SJCRH30 (cell line): ENCODE measurements around the gene RUNX2. TPM values are rescaled to one million over a fixed set of nuclear protein-coding genes. Genes with fewer than 3 reads are reported as not detected.

Experiments used
- DNase-seq, 2 experiments: peaks; one replicate each; pipeline ENCODE4 v3.0.0-alpha.2; 2015 to 2020
- H3K27ac ChIP-seq: fragments of 250-450 bp; sonication (Bioruptor Pico); 2 replicates; pipeline ENCODE4 v1.5.1; 2020; ENCODE audit warnings: mild to moderate bottlenecking, moderate library complexity
- H3K27me3 ChIP-seq: fragments of 250-450 bp; sonication (Bioruptor Pico); 2 replicates; pipeline ENCODE4 v1.5.1; 2020; ENCODE audit warnings: mild to moderate bottlenecking, moderate library complexity
- H3K36me3 ChIP-seq: fragments of 250-450 bp; sonication (Bioruptor Pico); 2 replicates; pipeline ENCODE4 v1.5.1; 2020; ENCODE audit warnings: mild to moderate bottlenecking, moderate library complexity
- H3K4me1 ChIP-seq: fragments of 250-450 bp; sonication (Bioruptor Pico); 2 replicates; pipeline ENCODE4 v1.5.1; 2020; ENCODE audit warnings: mild to moderate bottlenecking, moderate library complexity
- H3K4me3 ChIP-seq: fragments of 250-450 bp; sonication (Bioruptor Pico); 2 replicates; pipeline ENCODE4 v1.5.1; 2020; ENCODE audit warnings: mild to moderate bottlenecking, moderate library complexity
- H3K9me3 ChIP-seq: fragments of 250-450 bp; sonication (Bioruptor Pico); replicated peaks from 2 replicates; pipeline ENCODE4 v1.5.1; 2020; ENCODE audit warnings: mild to moderate bottlenecking, moderate library complexity
- total RNA-seq: library from RNA; depleted of rRNA; stranded (reverse); fragments of >200 nt; shearing (Covaris generic); gene quantifications from 2 replicates; pipeline ENCODE4 v1.2.3, GENCODE V29; 2014

Gene RUNX2
- total RNA-seq, 1 experiment from 2014 or later = 50.5 TPM

DNA sequence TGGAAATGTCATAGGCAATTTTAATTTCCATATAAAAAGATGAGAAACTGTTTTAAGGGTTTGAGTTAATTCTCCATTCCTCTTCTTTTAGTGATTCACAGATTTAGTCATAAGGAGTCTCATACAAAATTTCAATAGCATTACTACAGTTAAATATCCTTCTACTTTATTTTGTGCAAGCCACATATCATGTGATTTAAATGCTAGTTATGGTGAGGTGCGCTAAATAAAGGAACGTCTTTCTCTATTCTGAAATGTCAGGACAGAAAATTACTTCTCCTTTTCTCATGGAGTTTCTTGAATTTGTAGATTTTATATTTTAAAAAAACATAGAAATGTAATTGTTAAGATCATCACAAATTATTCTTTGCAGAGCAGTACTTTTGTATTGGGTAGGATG lies 99.6 kb downstream of the RUNX2 start:
- H3K27me3 ChIP-seq = no peaks in the 10 kb centered on the region
- no peak overlapping the region for H3K27ac ChIP-seq
- no peak overlapping the region for H3K4me3 ChIP-seq
- no peaks in the 10 kb centered on the region for H3K9me3 ChIP-seq
- peaks cover 61% of the 10 kb centered on the region for H3K36me3 ChIP-seq
- H3K4me1 ChIP-seq = peaks cover 34% of the 10 kb centered on the region
- DNase-seq = no peak

DNA sequence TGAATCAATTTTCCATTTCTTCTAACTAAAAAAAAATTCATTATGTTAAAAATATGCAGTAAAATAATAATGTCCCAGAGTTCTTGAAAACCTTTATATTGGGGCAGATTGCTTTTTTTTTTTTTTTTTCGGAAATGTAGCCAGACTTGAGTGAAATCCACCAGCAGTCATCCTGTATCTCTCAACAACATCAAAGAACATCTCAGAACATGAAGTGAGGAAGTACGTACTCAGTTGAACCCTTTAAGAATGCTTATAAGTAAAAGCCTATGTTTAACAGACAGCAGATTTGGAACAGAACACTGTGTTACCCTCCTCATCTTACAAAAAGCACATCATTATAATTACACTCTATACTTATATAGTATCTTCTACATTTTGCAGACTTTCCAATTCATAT lies 100.6 kb downstream of the RUNX2 start:
- Histone ChIP-seq H3K27ac (no peak overlapping the region), H3K27me3 (no peaks in the 10 kb centered on the region), H3K4me1 (peaks cover 38% of the 10 kb centered on the region), H3K9me3 (no peaks in the 10 kb centered on the region), H3K4me3 (no peak overlapping the region), H3K36me3 (peaks cover 63% of the 10 kb centered on the region)
- no peak for DNase-seq

DNA sequence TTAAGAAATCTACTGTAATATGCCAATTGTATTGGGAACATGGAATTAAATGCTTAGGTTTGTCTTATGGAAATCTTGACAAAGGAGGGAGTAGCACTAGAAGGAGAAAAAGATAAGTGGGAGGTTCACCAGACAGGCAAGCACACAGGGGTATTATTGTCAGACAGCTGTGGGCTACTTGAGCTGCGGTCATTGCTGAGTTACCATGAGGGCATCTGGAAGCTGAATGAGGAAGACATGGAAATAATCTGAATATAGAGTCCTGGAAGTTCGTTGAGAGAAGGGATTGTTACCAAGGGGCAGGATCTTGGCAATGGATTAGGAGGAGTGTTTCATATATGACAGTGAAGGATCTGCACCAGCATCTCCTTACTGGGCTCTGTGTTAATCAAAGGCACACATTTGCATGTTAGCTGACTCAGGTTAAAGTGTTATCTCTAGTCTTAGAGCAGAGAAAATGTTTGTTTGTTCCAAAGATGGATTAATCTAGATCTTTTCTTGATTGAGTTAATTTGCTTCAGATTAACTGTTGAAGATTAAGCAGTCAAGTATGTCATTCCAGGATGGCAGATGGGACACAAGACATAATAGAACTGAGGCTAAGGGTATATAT lies 102.6 kb downstream of the RUNX2 start:
- Histone ChIP-seq H3K27ac (no peak overlapping the region; the same call in 1 of the 2 replicates), H3K4me1 (peaks cover 38% of the 10 kb centered on the region), H3K4me3 (no peak overlapping the region), H3K36me3 (peaks cover 65% of the 10 kb centered on the region), H3K9me3 (no peaks in the 10 kb centered on the region), H3K27me3 (no peaks in the 10 kb centered on the region)
- peak; percentile 39 to 72 for DNase-seq

DNA sequence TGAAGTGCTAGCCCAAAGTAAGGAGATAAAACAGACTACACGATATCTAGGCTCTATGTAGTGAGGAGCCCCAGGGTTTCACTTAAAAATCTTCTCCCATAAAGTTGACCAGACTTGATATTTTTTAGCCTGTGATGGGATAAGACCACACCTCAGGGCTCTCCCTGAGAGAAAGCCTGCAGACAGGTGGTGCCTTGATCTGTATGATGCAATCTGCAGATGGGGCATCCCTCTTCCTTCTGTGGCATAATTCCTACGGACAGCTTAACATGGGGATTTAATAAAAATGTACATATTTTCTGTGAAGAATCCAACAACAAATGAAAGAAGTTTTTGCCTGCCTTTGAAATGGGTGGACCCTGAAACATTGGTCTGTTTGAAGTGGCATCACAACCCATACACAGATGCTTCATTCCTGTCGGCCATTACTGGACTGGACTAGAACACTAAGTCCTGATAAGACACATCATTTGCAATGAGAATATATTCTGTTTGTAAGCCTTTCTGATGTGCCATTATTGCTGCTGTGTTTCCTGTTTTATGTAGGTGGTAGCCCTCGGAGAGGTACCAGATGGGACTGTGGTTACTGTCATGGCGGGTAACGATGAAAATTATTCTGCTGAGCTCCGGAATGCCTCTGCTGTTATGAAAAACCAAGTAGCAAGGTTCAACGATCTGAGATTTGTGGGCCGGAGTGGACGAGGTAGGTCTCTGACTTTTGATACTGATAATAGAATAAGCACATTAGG lies 103.4 kb downstream of the RUNX2 start:
- Histone ChIP-seq H3K27me3 (no peaks in the 10 kb centered on the region), H3K9me3 (no peaks in the 10 kb centered on the region), H3K4me1 (peaks cover 33% of the 10 kb centered on the region), H3K36me3 (peaks cover 65% of the 10 kb centered on the region), H3K4me3 (no peak overlapping the region), H3K27ac (no peak overlapping the region)
- DNase-seq = no peak

DNA sequence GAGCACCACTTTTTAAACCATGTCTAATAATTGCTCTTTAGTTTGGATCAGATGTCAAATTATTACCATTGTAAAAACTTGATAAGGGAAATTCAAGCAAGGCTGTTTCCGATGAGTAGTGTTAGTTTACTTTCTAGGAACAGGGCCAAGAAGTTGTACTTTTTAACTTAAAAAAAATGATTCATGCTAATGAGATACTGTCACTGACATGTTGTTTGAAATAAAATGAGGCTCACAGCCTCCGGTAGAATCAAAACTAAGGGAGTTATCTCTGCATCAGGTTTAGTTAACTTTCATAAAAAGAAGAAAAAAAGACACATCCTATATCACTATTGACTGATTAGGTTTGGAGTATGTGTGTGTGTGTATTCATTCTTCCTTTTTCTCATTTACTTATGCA lies 104.8 kb downstream of the RUNX2 start:
- no peaks in the 10 kb centered on the region for H3K27me3 ChIP-seq
- H3K9me3 ChIP-seq = no peaks in the 10 kb centered on the region
- DNase-seq = no peak
- H3K4me3 ChIP-seq = no peak overlapping the region
- no peak overlapping the region for H3K27ac ChIP-seq
- H3K4me1 ChIP-seq = peaks cover 32% of the 10 kb centered on the region
- H3K36me3 ChIP-seq = peaks cover 72% of the 10 kb centered on the region

DNA sequence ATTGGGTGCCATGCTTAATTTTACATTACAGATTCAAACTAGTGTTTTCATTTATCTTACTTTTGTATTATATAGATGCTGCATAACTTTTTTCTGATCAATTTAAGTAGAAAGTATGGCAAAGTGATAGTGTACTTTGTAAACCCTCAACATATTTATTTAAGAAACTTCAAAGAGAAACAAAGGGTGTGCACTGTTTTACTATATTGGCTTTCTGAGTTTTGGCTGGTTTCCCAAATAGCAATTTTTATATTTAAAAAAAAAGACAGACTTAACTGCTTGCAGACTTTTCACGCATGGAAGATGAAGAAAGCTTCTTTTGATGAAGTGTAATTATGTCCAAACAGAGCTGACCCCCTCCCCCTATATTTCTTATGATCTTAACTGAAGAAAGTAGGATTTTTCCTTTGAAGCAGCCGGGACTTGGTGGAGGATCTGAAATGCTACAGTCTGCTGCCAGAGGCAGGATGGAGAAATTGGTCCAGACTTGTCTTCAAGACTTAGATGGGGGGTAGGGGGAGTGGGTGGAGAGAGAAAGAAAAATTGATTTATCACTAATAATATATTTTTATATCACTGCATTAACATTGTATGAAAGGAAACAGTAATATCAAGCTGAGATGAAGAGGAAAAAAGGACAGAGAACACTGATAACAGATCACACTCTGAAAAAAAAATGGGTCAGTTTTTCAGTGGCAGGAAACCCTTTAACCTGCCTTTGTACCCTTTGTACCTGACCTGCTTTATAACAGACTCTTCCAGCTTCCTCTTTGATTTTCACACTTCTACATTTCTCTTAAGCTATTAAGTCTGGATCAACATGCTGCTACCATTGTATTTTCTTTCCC lies 105.6 kb downstream of the RUNX2 start:
- peaks cover 33% of the 10 kb centered on the region for H3K4me1 ChIP-seq
- H3K36me3 ChIP-seq = peaks cover 73% of the 10 kb centered on the region
- no peak overlapping the region for H3K27ac ChIP-seq
- H3K27me3 ChIP-seq = no peaks in the 10 kb centered on the region
- DNase-seq = no peak
- H3K9me3 ChIP-seq = no peaks in the 10 kb centered on the region
- H3K4me3 ChIP-seq = no peak overlapping the region

DNA sequence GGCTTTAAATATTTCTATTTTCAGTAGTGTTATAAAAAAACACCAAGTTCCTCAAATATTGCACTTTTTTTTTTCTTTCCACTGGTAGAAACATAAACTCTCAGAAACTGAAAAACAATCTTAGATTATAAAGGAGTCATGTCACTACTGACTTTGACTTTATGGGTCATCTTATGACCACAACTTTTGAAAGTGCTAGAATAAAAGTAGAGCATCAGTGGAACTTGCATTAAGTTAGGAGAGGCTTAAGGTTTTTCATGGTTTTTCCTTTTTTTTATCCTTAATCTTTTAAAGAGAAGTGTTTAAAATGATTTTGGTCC lies 106.2 kb downstream of the RUNX2 start:
- no peak for DNase-seq
- Histone ChIP-seq H3K36me3 (peaks cover 79% of the 10 kb centered on the region), H3K27ac (no peak overlapping the region), H3K4me3 (no peak overlapping the region), H3K9me3 (no peaks in the 10 kb centered on the region), H3K4me1 (peaks cover 38% of the 10 kb centered on the region), H3K27me3 (no peaks in the 10 kb centered on the region)

DNA sequence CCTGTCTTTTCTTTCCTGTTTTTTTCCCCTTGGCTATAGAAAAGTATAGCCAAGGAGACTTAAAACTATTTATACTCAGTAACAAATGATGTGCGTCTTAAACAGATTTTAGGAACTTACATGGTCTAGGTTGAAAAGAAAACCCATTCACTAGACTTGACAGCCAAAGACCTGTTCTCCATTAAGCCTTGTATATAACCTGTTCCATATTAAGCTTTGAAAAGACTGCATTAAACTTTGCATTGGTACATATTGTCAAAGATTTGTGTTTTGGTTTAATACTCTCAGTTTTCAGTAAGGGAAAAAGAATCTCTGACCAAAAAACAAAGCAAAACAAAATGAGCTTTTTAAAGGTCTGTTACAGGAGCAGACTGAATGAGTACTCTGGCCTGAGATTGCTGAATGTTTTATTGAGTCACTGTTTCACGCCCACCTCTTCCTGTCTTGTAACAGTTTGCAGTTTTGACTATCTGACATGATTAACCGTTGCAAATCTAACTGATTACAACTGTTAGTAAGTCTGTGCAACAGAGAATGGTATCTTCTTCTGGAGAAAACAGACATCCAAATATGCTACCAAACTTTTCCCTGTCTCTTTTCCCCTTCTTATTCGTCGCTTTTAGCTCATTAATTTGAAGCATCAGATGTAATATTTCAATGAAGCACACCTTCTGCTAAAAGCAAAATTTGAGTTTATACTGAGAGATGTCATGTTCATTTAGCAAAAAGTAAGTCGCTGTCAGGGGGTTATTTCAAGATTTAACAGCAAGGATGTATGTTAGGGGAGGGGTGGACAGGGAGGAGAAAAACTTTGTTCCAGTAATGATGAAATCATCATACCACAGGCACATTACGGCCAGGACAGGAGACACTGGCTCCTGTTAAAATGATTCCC lies 108.7 kb downstream of the RUNX2 start:
- no peaks in the 10 kb centered on the region for H3K9me3 ChIP-seq
- H3K27me3 ChIP-seq = no peaks in the 10 kb centered on the region
- H3K4me3 ChIP-seq = no peak overlapping the region
- peaks cover 25% of the 10 kb centered on the region for H3K4me1 ChIP-seq
- no peak for DNase-seq
- no peak overlapping the region for H3K27ac ChIP-seq
- peaks cover 98% of the 10 kb centered on the region for H3K36me3 ChIP-seq

DNA sequence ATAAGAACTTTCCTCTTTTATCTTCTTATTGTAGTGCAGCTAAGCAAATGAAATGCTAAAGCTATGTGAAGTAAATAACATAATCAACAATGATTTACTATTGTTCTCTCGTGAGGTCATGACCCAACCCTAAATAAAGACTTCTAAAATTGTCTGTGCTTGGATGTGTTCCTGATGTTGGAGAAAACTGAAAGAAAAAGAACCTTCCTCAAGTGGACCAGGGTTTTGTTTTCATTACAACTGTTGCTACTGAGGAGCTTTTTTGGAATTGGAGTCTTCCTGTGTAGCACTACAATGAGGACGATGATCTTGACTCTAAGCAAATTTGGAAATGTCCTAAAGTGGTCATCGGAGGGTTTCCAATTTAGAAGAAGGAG lies 109.3 kb downstream of the RUNX2 start:
- Histone ChIP-seq H3K4me1 (peaks cover 25% of the 10 kb centered on the region), H3K27me3 (no peaks in the 10 kb centered on the region), H3K9me3 (no peaks in the 10 kb centered on the region), H3K36me3 (peaks cover 99% of the 10 kb centered on the region), H3K4me3 (no peak overlapping the region), H3K27ac (no peak overlapping the region)
- no peak for DNase-seq

DNA sequence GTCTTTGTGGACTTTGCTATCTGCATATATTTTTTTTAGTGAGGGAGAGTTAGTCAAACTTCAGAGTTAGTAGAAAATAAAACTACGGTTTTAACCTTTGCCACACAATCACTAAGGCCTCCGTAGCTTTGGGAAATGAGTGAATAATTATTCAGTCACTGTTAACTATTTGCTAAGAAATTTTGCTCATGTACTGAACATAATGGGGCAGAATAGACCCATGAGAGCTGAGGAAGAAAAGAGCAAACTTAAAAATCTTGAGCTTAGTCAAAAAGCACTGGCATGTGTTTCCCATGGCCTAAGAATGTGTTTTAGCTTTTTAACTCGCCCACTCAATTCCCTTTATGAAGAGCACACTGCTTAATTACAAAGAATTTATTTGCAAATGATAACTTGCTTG lies 110.0 kb downstream of the RUNX2 start:
- Histone ChIP-seq H3K27ac (no peak overlapping the region), H3K36me3 (peaks cover 97% of the 10 kb centered on the region), H3K27me3 (no peaks in the 10 kb centered on the region), H3K9me3 (no peaks in the 10 kb centered on the region), H3K4me1 (peaks cover 18% of the 10 kb centered on the region), H3K4me3 (no peak overlapping the region)
- no peak for DNase-seq

DNA sequence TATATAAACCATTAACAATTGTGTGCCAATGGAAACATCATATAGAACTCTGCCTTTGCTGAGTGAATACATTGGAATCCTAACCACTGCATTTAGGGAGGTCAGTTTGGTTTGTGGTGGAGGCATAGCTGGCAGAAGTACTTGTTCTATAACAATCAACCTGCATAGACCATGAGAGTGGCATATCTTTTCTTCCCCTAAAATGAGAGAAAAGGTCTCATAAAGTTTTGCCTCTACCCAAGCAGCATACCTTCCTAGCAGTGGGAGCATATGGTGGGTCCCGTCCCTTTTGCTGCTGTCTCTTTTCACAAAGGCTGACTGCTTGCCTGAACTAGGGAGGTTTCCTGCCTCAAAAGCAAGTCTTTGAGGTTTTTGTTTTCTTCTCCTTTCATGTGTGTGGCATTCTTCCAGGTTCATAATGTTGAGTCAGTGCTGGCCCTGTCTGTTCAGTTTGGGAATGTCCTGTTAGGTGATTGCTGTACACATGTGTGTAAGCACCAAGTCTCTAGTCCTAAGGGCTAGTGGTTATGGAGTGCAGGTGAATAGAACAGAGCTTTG lies 110.8 kb downstream of the RUNX2 start:
- Histone ChIP-seq H3K27ac (no peak overlapping the region), H3K36me3 (peaks cover 98% of the 10 kb centered on the region), H3K9me3 (no peaks in the 10 kb centered on the region), H3K4me3 (no peak overlapping the region), H3K4me1 (peaks cover 17% of the 10 kb centered on the region), H3K27me3 (no peaks in the 10 kb centered on the region)
- DNase-seq = no peak

DNA sequence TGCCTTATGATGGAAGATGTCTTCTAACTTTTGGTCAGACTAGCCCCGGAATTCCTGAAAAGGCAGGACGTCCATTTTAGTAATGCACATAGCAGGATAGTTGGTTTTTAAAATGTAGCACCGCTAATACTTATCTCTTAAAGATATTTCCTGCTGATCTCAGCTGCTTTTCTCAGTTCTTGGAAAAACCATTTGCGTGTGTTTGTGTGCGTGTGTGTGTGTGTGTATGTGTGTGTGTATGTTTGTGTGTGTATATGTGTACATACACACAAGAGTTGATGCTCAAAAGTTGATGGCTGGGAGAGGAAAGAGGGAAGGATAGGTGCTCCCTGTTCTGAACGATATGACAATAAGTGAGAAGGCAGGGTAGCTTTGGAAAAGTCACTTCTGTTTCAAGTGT lies 111.3 kb downstream of the RUNX2 start:
- Histone ChIP-seq H3K9me3 (no peaks in the 10 kb centered on the region), H3K4me3 (no peak overlapping the region), H3K27ac (no peak overlapping the region), H3K4me1 (peaks cover 19% of the 10 kb centered on the region), H3K27me3 (no peaks in the 10 kb centered on the region), H3K36me3 (peaks cover 98% of the 10 kb centered on the region)
- no peak for DNase-seq

DNA sequence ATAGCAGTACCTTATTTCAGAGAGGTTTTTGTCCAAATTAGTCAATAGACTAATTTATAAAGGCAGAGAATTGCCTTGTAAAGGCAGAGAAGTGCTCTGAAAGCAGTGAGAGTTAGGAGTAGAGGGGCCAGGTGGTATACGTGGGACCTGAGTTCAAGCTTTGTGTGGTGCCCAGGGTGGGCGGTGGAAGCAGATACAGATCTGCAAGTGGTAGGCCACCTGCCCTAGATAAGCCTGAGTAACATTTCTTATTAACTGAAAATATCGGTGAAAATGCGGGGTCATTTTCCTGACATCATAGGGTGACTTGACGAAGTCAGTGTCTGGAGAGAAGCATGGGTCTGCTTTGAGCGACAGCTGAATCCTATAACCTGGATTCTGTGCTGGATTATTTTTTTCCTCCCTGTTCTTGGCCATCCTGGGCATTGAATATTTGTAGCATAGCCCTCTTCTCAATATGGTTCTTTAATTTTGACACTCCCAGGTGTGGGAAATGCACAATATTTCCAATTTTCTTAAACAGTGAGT lies 111.8 kb downstream of the RUNX2 start:
- Histone ChIP-seq H3K36me3 (peaks cover 98% of the 10 kb centered on the region), H3K9me3 (no peaks in the 10 kb centered on the region), H3K4me1 (peaks cover 24% of the 10 kb centered on the region), H3K27me3 (no peaks in the 10 kb centered on the region), H3K4me3 (no peak overlapping the region), H3K27ac (no peak overlapping the region)
- DNase-seq = no peak

DNA sequence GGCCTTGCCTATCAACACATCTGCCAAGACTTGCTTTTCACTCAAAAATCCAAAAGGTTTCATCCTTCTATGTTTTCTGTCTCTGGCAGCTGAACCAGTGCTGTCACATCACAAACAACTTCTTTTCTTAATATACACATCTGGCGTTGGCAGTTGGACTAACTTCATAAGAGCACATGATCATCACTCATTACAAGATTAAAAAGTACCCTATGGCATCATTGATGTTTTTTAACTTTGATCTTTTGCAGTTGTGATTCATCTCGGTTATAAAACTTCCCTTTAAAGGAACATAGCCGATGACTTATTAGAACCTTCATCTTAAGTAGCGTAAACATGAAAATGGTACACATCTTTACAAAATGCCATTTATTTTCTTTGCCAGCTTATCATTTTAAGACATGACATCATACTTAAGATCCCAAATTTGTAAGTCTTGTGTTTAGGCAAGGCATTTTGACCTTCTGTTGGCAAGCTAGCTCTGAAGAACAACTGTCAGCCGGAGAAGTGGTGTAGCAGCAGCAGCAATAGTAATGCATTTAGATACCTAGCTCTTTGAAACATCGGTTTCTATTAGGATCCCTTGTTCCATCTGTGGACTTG lies 113.8 kb downstream of the RUNX2 start:
- H3K27ac ChIP-seq = no peak overlapping the region
- no peaks in the 10 kb centered on the region for H3K9me3 ChIP-seq
- H3K27me3 ChIP-seq = no peaks in the 10 kb centered on the region
- H3K36me3 ChIP-seq = peaks cover 94% of the 10 kb centered on the region
- peaks cover 39% of the 10 kb centered on the region for H3K4me1 ChIP-seq
- no peak overlapping the region for H3K4me3 ChIP-seq
- no peak for DNase-seq
